ENCODE data around the gene GNAQ. TPM values are rescaled to one million over a fixed set of nuclear protein-coding genes. Genes with fewer than 3 reads are reported as not detected.

The GNAQ gene
- total RNA-seq, 4 donors from 2014 or later: 40.8 to 54.7 (median 53.8) TPM

DNA sequence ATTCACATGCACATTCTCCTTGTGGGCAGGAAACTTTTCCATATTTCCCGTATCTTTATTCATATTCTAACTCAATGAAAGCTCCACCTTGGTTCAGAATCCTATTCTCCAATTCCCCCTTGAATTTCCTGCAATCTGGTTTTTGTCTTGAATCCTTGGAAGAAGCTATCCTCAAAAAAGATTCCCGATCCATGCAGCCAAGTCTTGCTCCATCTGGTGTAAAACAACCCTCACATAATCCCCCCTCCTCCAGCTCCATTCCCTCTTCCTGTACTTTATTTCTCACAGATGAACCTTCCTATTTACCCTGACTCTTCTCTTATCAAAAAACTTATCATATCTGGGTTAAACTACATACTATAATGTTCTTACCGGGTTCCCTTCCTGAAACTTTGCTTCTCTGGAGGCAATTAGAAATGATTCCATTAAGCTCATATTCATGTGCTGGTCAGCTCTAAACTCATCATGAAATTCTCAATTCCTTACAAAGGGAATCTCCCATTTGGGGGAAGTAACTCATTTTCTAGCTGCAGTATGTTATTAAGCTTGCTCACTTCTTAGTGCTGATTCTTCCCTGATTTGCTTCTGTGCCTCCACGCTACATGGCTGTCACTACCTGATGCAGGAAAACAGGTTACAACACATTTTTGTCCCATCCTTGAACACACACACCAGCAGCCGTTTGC, 81.7 kb downstream of the GNAQ start:
- TF ChIP-seq, protein P1, sequence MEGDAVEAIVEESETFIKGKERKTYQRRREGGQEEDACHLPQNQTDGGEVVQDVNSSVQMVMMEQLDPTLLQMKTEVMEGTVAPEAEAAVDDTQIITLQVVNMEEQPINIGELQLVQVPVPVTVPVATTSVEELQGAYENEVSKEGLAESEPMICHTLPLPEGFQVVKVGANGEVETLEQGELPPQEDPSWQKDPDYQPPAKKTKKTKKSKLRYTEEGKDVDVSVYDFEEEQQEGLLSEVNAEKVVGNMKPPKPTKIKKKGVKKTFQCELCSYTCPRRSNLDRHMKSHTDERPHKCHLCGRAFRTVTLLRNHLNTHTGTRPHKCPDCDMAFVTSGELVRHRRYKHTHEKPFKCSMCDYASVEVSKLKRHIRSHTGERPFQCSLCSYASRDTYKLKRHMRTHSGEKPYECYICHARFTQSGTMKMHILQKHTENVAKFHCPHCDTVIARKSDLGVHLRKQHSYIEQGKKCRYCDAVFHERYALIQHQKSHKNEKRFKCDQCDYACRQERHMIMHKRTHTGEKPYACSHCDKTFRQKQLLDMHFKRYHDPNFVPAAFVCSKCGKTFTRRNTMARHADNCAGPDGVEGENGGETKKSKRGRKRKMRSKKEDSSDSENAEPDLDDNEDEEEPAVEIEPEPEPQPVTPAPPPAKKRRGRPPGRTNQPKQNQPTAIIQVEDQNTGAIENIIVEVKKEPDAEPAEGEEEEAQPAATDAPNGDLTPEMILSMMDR (IDR thresholded peaks at IDR 0.05): no peak
- no peak for ATAC-seq (ENCODE audit: low FRiP score)
- no peak for DNase-seq (ENCODE audit: low spot score)

DNA sequence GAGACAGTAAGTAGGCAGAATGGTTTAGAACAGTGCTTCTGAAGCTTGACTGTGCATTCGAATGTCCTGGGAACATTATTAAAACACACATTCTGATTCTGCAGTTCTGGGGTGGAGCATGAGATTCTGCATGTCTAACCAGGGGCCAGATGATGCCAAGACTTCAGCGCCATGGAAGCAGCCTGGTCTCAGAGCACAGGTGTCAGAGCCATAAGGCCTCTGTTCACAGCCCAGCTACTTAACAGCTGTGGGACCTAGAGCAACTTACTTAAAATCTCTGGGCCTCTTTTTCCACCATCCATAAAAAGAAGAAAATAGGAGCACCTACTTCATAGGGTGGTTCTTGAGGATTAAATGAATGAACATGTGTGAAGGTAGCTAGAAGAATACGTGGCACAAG, 84.0 kb downstream of the GNAQ start:
- TF ChIP-seq, protein P1 (IDR thresholded peaks at IDR 0.05): no peak
- ATAC-seq (ENCODE audit: low FRiP score) (no peak), DNase-seq (ENCODE audit: low spot score) (no peak)

DNA sequence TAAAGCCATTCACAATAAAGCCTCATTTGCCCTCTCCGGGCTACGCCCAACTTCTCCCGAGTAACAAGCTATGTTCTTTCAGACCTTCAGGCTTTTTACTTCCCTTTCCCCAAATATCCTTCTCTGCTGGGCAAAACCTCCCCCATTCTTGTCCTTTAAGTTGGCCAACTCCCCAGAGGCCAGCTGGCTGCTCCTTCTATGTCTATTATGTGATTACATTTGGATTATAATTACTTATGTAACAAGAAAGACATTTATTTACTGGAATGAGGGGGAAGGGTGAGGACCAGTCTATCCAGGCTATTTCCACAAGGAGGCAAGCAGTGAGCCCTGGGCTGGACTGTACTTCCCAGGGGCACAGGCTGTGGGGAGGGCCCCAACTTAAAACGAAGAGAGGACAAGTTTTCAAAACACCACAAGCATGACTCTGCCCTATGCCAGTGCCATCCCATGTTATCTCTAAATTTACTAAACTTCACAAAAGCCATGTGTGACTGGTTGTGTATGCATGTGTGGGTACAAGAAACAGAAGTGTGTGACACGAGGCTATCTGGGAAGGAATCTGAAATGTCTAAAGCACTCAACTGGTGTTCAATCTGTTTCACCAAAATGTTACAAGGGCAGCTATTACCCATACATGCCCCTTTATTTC, 84.5 kb downstream of the GNAQ start:
- peak; percentile 4 for ATAC-seq (ENCODE audit: low FRiP score)
- no peak for DNase-seq (ENCODE audit: low spot score)
- TF ChIP-seq, protein P1 (IDR thresholded peaks at IDR 0.05): no peak

DNA sequence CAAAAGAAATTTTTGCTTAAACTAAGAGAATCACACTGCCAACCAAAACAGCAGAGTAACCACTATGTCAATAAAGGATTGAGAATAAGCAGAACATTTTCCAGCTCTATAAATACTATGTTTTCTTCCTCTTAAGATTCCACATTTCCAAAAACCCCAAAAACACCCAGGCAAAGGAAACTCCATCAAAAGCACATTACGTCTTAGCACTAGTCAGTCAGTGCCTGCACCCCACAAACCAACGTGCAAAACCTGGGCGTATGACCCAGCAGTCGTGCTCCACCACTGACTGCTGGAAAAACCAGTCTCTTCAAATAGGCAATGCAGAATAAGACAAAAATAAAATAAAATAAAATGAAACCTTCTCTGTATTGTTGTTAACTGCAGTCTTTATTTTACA, 85.3 kb downstream of the GNAQ start:
- TF ChIP-seq, protein P1 (IDR thresholded peaks at IDR 0.05): no peak
- DNase-seq (ENCODE audit: low spot score) (no peak), ATAC-seq (ENCODE audit: low FRiP score) (no peak)

DNA sequence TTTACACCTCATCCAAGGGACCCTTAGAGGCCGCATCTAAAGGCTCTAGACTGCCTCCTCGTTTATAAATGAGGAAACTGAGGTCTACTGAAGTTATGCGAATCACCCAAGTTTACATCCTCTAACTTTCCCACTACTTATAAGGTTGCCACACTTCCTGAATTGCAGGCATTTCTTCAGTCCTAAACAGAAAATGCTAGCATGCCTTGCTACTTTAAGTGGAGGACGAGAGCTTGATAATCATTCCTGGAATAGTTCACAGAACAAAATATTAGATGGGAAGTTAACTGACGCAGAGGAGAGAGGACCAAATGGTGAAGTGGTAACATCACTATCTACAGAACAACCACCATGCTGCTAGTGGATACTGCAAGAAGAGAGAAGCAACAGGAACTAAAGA, 85.8 kb downstream of the GNAQ start:
- ATAC-seq (ENCODE audit: low FRiP score) (no peak), DNase-seq (ENCODE audit: low spot score) (no peak)
- TF ChIP-seq, protein P1 (IDR thresholded peaks at IDR 0.05): no peak

DNA sequence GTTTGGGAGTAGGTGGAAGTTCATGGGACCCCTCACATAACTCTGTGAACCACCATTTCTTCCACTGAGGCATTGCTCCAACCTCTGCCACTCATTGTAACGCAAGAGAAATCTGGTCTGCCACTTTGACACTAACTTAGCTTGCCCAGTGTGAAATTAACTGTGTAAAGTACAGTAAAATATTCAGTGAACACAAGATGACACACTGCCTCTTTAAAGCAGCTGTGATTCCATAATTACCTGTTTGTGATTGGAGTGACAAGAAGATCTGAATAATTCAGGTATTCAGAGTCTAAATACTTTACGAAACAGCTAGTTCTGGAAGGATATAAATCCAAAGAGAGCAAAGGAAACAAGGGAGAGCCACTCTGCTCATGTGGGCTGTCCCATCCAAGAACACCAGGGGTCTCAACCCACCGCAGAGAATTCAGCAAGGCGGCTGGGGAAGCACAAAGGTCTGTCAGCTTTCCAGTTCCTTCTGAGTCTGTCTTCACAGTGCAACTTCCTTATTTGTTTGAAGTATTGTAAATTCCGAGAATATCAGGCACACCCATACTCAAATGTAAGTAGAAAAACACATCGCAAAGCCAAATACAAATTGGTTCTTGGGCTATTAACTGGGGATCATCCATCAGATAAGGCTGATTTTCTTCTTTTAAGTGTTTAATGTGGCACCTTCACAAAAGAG, 86.9 kb downstream of the GNAQ start:
- TF ChIP-seq, protein P1 (IDR thresholded peaks at IDR 0.05): no peak
- DNase-seq (ENCODE audit: low spot score) (no peak), ATAC-seq (ENCODE audit: low FRiP score) (peak; percentile 72)

Data from omental fat pad (tissue), 4 donors.